Mesenchymal stem cell (in vitro differentiated cells and primary cell): ENCODE data around the gene MAPK8.

Experiments
- DNase-seq: peaks from one replicate; pipeline ENCODE4 v3.0.0-alpha.2; 2013
- H2AFZ ChIP-seq: one replicate; pipeline ENCODE4 v1.6.1; 2013; ENCODE audit warnings: low read depth, mild to moderate bottlenecking, control low read depth, inconsistent platforms, low read length, moderate library complexity
- H2AK5ac ChIP-seq: 2 replicates; pipeline ENCODE4 v1.6.1; 2013; ENCODE audit warnings: low read length, moderate library complexity, mild to moderate bottlenecking, inconsistent platforms; ENCODE audit not compliant: severe bottlenecking
- H2BK120ac ChIP-seq: one replicate; pipeline ENCODE4 v1.6.1; 2013; ENCODE audit warnings: low read depth, mild to moderate bottlenecking, inconsistent platforms, low read length, moderate library complexity
- H2BK12ac ChIP-seq, 2 experiments: one replicate each; pipeline ENCODE4 v1.6.1; 2013; ENCODE audit warnings: inconsistent platforms in 2 of 2, low read length in 2 of 2, mild to moderate bottlenecking in 2 of 2, moderate library complexity in 2 of 2, control low read depth in 1 of 2
- H2BK15ac ChIP-seq: one replicate; pipeline ENCODE4 v1.6.1; 2013; ENCODE audit warnings: mild to moderate bottlenecking, low read depth, inconsistent platforms; ENCODE audit not compliant: poor library complexity, severe bottlenecking
- H2BK5ac ChIP-seq: 2 replicates; pipeline ENCODE4 v1.6.1; 2013; ENCODE audit warnings: low read depth, mild to moderate bottlenecking, low read length, control low read depth, inconsistent platforms; ENCODE audit not compliant: poor library complexity, severe bottlenecking
- H3K14ac ChIP-seq, 2 experiments: one replicate each; pipeline ENCODE4 v1.6.1; 2013; ENCODE audit warnings: inconsistent platforms in 2 of 2, low read length in 2 of 2, control low read depth in 1 of 2, mild to moderate bottlenecking in 1 of 2, moderate library complexity in 1 of 2
- H3K18ac ChIP-seq, 2 experiments: one replicate each; pipeline ENCODE4 v1.6.1; 2013; ENCODE audit warnings: inconsistent platforms in 2 of 2, low read length in 2 of 2, control low read depth in 1 of 2, low read depth in 1 of 2, mild to moderate bottlenecking in 1 of 2
- H3K23ac ChIP-seq, 2 experiments: one replicate each; pipeline ENCODE4 v1.6.1; 2013; ENCODE audit warnings: inconsistent platforms in 2 of 2, low read length in 2 of 2, mild to moderate bottlenecking in 2 of 2, moderate library complexity in 2 of 2, control low read depth in 1 of 2
- H3K27ac ChIP-seq: 2 replicates; pipeline ENCODE4 v1.5.1; 2013; ENCODE audit warnings: mild to moderate bottlenecking, moderate library complexity, low read length, control low read depth, inconsistent platforms; ENCODE audit not compliant: poor library complexity, severe bottlenecking
- H3K27me3 ChIP-seq, 2 experiments: 2 replicates each; pipeline versions ENCODE4 v1.6.1 to v1.7.0; 2013; ENCODE audit warnings: low read length in 2 of 2, mild to moderate bottlenecking in 2 of 2, moderate library complexity in 2 of 2, control low read depth in 1 of 2, inconsistent platforms in 1 of 2; ENCODE audit not compliant: control insufficient read depth in 1 of 2, insufficient read depth in 1 of 2
- H3K36me3 ChIP-seq, 2 experiments: 2 replicates each; pipeline versions ENCODE4 v1.6.1 to v1.7.0; 2013; ENCODE audit warnings: low read length in 2 of 2, control low read depth in 1 of 2, inconsistent platforms in 1 of 2, low read depth in 1 of 2, mild to moderate bottlenecking in 1 of 2; ENCODE audit not compliant: insufficient read depth in 2 of 2, control insufficient read depth in 1 of 2
- H3K4ac ChIP-seq, 2 experiments: one replicate each; pipeline ENCODE4 v1.6.1; 2013; ENCODE audit warnings: inconsistent platforms in 2 of 2, low read length in 2 of 2, mild to moderate bottlenecking in 2 of 2, moderate library complexity in 2 of 2, control low read depth in 1 of 2, low read depth in 1 of 2
- H3K4me1 ChIP-seq: 2 replicates; pipeline ENCODE4 v1.6.1; 2013; ENCODE audit warnings: low read depth, low read length, control low read depth; ENCODE audit not compliant: control insufficient read depth, insufficient read depth
- H3K4me2 ChIP-seq: 2 replicates; pipeline ENCODE4 v1.6.1; 2013; ENCODE audit warnings: low read length, mild to moderate bottlenecking, inconsistent platforms; ENCODE audit not compliant: poor library complexity, severe bottlenecking
- H3K4me3 ChIP-seq, 2 experiments: 2 replicates each; pipeline versions ENCODE4 v1.5.1 to v1.7.0; 2013; ENCODE audit warnings: low read length in 2 of 2, mild to moderate bottlenecking in 2 of 2, control low read depth in 1 of 2, low read depth in 1 of 2; ENCODE audit not compliant: insufficient read depth in 1 of 2
- H3K79me1 ChIP-seq: replicated peaks from 2 replicates; pipeline ENCODE4 v1.6.1; 2013; ENCODE audit warnings: mild to moderate bottlenecking, control low read depth, low read length, inconsistent platforms; ENCODE audit not compliant: poor library complexity, severe bottlenecking
- H3K9ac ChIP-seq: 2 replicates; pipeline ENCODE4 v1.7.0; 2013; ENCODE audit warnings: mild to moderate bottlenecking, low read length, moderate library complexity
- H3K9me3 ChIP-seq: 2 replicates; pipeline ENCODE4 v1.7.0; 2013; ENCODE audit warnings: mild to moderate bottlenecking, low read length; ENCODE audit not compliant: control insufficient read depth
- H4K8ac ChIP-seq: one replicate; pipeline ENCODE4 v1.6.1; 2013; ENCODE audit warnings: inconsistent platforms, mild to moderate bottlenecking, low read length, moderate library complexity
- H4K91ac ChIP-seq: one replicate; pipeline ENCODE4 v1.6.1; 2013; ENCODE audit warnings: mild to moderate bottlenecking, low read length, inconsistent platforms
- WGBS: methylation state at CpG from one replicate; pipeline ENCODE4 v1.1.7; 2013; ENCODE audit warnings: mixed read lengths; 5-methylcytosine and 5-hydroxymethylcytosine counted together

Gene MAPK8

DNA sequence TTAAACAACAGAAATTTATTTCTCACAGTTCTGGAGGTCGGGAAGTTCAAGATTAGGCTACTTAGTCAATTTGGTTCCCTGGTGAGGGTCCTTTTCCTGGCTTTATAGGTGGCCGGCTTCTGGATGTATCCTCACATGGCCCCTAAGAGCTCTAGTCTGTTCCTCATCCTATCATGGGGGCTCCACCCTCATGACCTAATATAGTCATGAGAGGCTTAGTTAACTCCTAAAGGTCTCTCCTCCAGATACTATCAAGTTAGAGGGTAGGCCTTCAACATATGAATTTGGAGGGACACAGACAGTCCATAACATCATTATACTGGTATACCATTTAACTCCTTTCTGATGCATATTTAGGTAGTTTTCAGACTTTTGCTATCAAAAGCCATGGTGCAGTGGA, 7.6 kb downstream of the MAPK8 start:
- no peak overlapping the region for H2AK5ac ChIP-seq
- H3K4me2 ChIP-seq, result no peak overlapping the region
- no peak overlapping the region for H2BK120ac ChIP-seq
- no peak overlapping the region for H4K91ac ChIP-seq
- no peak overlapping the region for H2BK12ac ChIP-seq
- no peaks in the 10 kb centered on the region for H3K36me3 ChIP-seq
- H3K9me3 ChIP-seq, result no peaks in the 10 kb centered on the region
- no peak overlapping the region for H3K14ac ChIP-seq
- no peak overlapping the region for H3K4ac ChIP-seq
- no peak overlapping the region for H3K9ac ChIP-seq
- no peak for DNase-seq
- no peaks in the 10 kb centered on the region for H3K4me1 ChIP-seq
- no peak overlapping the region for H2BK5ac ChIP-seq
- H3K79me1 ChIP-seq, result peaks cover 10% of the 10 kb centered on the region
- no peak overlapping the region for H3K27ac ChIP-seq
- H3K27me3 ChIP-seq, result no peaks in the 10 kb centered on the region
- 100% methylated on average over 2 of the region's 2 CpGs for WGBS
- no peak overlapping the region for H3K4me3 ChIP-seq
- no peak overlapping the region for H4K8ac ChIP-seq
- H2AFZ ChIP-seq, result no peak overlapping the region
- no peak overlapping the region for H2BK15ac ChIP-seq
- no peak overlapping the region for H3K23ac ChIP-seq
- no peak overlapping the region for H3K18ac ChIP-seq

DNA sequence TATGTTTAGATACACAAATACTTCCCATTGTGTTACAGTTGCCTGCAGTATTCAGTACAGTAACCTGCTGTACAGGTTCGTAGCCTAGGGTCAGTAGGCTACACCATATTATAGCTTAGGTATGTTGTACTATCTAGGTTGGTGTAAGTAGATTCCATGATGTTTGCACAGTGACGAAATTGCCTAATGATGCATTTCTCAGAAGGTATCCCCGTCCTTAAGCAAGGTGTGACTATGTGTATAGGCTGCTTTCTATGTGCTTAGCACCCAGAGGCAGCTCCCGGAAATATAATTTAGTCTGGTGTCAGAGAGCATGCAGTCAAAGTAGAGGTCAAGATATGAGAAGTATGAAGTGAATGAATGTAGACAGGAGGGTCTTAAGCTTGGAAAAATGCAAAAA, 9.8 kb downstream of the MAPK8 start:
- H3K27me3 ChIP-seq, result no peaks in the 10 kb centered on the region
- no peak overlapping the region for H2BK12ac ChIP-seq
- no peak overlapping the region for H3K4me2 ChIP-seq
- H2BK5ac ChIP-seq, result no peak overlapping the region
- no peak for DNase-seq
- no peaks in the 10 kb centered on the region for H3K36me3 ChIP-seq
- H3K4me1 ChIP-seq, result no peaks in the 10 kb centered on the region
- no peak overlapping the region for H4K8ac ChIP-seq
- no peak overlapping the region for H3K9ac ChIP-seq
- no peak overlapping the region for H3K4me3 ChIP-seq
- H2BK120ac ChIP-seq, result no peak overlapping the region
- H3K14ac ChIP-seq, result no peak overlapping the region
- 96% methylated on average over 4 of the region's 4 CpGs for WGBS
- H4K91ac ChIP-seq, result no peak overlapping the region
- no peak overlapping the region for H3K4ac ChIP-seq
- H3K27ac ChIP-seq, result no peak overlapping the region
- H2BK15ac ChIP-seq, result no peak overlapping the region
- H3K23ac ChIP-seq, result no peak overlapping the region
- H2AFZ ChIP-seq, result no peak overlapping the region
- H3K18ac ChIP-seq, result no peak overlapping the region
- H3K9me3 ChIP-seq, result no peaks in the 10 kb centered on the region
- no peak overlapping the region for H2AK5ac ChIP-seq
- H3K79me1 ChIP-seq, result peaks cover 15% of the 10 kb centered on the region

DNA sequence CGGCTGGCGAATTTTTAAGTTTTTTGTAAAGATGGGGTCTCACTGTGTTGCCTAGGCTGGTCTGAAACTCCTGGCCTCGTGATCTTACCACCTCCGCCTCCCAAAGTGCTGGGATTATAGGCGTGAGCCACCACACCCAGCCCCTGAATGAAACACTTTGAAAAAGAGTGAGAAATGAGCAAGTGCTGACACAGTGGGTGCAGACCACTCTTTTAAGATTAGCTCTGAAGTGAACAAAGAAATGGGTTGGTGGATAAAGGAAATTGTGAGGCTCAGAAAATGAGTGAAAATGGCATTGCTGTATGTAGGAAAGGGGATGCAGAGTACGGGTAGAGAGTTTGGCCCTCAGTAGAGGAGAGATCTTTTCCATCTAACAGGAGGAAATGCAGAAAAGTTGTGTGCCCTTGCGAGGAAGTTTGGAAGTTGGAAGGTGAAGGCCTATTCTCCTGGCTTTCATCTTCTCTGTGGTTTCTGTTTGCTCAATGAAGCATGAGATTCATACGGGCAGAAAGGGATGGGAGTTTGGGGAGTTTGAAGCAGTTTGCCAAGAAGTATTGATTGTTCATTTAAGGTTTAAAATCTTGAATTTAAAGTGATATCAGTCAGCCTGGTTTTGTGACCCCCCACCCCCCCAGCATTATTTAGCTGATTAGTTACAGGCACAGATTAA, 11.0 kb downstream of the MAPK8 start:
- H3K79me1 ChIP-seq, result peaks cover 18% of the 10 kb centered on the region
- H3K14ac ChIP-seq, result no peak overlapping the region
- H3K4me3 ChIP-seq, result no peak overlapping the region
- H3K27me3 ChIP-seq, result no peaks in the 10 kb centered on the region
- no peak for DNase-seq
- H3K9me3 ChIP-seq, result no peaks in the 10 kb centered on the region
- no peaks in the 10 kb centered on the region for H3K4me1 ChIP-seq
- H2BK15ac ChIP-seq, result no peak overlapping the region
- H3K27ac ChIP-seq, result no peak overlapping the region
- H3K4me2 ChIP-seq, result no peak overlapping the region
- no peak overlapping the region for H3K23ac ChIP-seq
- WGBS, result 77% methylated on average over 8 of the region's 8 CpGs
- H2AK5ac ChIP-seq, result no peak overlapping the region
- H3K9ac ChIP-seq, result no peak overlapping the region
- no peaks in the 10 kb centered on the region for H3K36me3 ChIP-seq
- no peak overlapping the region for H2BK120ac ChIP-seq
- no peak overlapping the region for H3K18ac ChIP-seq
- no peak overlapping the region for H4K8ac ChIP-seq
- no peak overlapping the region for H2BK12ac ChIP-seq
- no peak overlapping the region for H2AFZ ChIP-seq
- H2BK5ac ChIP-seq, result no peak overlapping the region
- H3K4ac ChIP-seq, result no peak overlapping the region
- no peak overlapping the region for H4K91ac ChIP-seq

DNA sequence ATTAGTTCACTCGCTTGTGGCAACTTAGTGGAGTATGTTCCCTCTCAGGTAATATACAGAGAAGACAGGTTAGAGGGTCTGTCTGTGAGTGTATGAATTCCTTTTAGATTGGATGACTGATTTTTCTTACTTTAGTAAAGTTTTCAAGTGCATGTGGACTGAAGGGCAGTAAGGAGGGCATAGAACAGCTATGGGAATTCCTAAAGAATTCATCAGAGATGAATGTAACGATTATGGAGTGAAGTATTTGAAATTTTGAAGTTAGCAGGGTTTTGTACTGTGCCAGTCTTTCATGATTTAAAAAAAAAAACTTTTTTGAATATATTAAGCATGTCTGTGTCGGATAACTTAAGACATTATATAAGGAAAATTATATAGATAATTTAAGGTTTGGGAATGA, 15.5 kb downstream of the MAPK8 start:
- no peak overlapping the region for H2BK5ac ChIP-seq
- peaks cover 15% of the 10 kb centered on the region for H3K79me1 ChIP-seq
- no peak overlapping the region for H4K91ac ChIP-seq
- H3K9me3 ChIP-seq, result no peaks in the 10 kb centered on the region
- H3K9ac ChIP-seq, result no peak overlapping the region
- H3K23ac ChIP-seq, result no peak overlapping the region
- no peaks in the 10 kb centered on the region for H3K27me3 ChIP-seq
- H2BK120ac ChIP-seq, result no peak overlapping the region
- no peak overlapping the region for H4K8ac ChIP-seq
- H3K4me2 ChIP-seq, result no peak overlapping the region
- H2AK5ac ChIP-seq, result no peak overlapping the region
- no peak overlapping the region for H3K14ac ChIP-seq
- no peak overlapping the region for H3K4me3 ChIP-seq
- no peak overlapping the region for H2BK15ac ChIP-seq
- DNase-seq, result no peak
- 91% methylated on average over 2 of the region's 3 CpGs for WGBS
- H2AFZ ChIP-seq, result no peak overlapping the region
- H3K4ac ChIP-seq, result no peak overlapping the region
- H3K18ac ChIP-seq, result no peak overlapping the region
- no peak overlapping the region for H3K27ac ChIP-seq
- H2BK12ac ChIP-seq, result no peak overlapping the region
- no peaks in the 10 kb centered on the region for H3K36me3 ChIP-seq
- no peaks in the 10 kb centered on the region for H3K4me1 ChIP-seq
